AG09319 (cell line): ENCODE measurements around the gene CFB.

Experiments used
- DNase-seq: peaks from one replicate; pipeline ENCODE4 v3.0.0-alpha.2; 2010; ENCODE audit warnings: low read depth; ENCODE audit errors: extremely low read depth
- TF ChIP-seq, protein P1 (sequence below): IDR thresholded peaks from 2 replicates; pipeline ENCODE4 v1.5.1; 2011; ENCODE audit warnings: low read depth, mild to moderate bottlenecking, inconsistent platforms, low read length, moderate library complexity

CFB gene

DNA sequence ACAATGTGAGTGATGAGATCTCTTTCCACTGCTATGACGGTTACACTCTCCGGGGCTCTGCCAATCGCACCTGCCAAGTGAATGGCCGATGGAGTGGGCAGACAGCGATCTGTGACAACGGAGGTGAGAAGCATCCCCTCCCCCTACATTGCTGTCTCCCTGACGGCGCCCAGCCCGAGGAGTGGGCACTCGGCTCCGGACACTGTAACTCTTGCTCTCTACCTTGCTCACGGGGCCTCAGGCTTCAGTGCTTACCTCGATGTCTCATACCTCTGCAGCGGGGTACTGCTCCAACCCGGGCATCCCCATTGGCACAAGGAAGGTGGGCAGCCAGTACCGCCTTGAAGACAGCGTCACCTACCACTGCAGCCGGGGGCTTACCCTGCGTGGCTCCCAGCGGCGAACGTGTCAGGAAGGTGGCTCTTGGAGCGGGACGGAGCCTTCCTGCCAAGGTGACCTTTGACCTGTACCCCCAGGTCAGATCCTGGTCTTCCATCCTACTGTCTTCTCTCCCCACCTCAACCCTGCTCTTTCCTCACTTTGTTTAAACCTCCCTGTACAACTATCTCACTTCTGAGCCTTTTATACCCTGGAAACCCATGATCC lies 1.3 kb downstream of the CFB start:
- no peak for DNase-seq
- TF ChIP-seq, protein P1, sequence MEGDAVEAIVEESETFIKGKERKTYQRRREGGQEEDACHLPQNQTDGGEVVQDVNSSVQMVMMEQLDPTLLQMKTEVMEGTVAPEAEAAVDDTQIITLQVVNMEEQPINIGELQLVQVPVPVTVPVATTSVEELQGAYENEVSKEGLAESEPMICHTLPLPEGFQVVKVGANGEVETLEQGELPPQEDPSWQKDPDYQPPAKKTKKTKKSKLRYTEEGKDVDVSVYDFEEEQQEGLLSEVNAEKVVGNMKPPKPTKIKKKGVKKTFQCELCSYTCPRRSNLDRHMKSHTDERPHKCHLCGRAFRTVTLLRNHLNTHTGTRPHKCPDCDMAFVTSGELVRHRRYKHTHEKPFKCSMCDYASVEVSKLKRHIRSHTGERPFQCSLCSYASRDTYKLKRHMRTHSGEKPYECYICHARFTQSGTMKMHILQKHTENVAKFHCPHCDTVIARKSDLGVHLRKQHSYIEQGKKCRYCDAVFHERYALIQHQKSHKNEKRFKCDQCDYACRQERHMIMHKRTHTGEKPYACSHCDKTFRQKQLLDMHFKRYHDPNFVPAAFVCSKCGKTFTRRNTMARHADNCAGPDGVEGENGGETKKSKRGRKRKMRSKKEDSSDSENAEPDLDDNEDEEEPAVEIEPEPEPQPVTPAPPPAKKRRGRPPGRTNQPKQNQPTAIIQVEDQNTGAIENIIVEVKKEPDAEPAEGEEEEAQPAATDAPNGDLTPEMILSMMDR = no peak

DNA sequence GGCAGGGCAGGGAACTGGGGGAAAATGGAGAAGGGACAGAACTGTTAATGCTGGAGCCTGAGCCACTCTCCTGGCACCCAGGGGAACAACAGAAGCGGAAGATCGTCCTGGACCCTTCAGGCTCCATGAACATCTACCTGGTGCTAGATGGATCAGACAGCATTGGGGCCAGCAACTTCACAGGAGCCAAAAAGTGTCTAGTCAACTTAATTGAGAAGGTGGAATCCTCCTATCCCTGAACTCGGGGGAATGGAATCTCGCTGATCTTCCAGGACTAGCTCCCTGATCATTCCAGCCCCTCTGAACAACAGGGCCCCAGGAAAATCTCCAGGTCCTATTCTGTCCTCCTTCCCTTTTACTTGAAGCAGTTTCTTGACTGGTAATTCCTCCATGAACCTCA lies 2.0 kb downstream of the CFB start:
- no peak for DNase-seq
- TF ChIP-seq, protein P1 = no peak

DNA sequence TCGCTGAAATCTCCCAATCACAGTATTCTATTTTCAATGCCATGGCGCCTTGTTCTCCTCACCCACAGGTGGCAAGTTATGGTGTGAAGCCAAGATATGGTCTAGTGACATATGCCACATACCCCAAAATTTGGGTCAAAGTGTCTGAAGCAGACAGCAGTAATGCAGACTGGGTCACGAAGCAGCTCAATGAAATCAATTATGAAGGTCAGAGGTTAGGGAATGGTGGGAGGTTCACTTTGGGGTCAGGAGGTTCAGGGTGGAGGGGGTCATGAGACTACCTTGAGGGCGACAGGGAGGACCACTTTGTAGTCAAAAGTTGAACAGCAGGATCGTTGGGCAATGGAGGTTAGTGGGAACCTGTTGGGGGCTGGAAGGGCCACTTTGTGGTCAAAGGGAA lies 2.4 kb downstream of the CFB start:
- DNase-seq = no peak
- TF ChIP-seq, protein P1 = no peak

DNA sequence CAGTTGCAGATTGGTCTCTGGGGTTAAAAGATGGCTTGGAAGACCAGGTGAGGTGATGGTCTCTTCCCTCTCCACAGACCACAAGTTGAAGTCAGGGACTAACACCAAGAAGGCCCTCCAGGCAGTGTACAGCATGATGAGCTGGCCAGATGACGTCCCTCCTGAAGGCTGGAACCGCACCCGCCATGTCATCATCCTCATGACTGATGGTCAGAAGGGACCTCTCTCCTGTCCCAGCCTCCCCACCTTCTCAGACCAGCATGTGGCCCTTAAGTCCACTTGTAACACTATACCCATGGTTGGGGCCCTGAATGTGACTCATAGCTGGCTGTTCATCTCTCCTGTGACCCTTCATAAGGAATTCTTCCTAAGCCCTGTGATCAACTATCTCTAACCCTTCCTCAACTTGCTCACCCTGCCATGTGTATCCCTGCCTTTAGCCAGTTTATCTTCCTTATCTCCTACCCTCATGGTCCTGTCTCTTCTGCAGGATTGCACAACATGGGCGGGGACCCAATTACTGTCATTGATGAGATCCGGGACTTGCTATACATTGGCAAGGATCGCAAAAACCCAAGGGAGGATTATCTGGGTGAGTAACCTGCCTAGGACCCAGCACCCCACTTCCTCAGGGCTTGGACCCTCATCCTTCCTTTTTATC lies 3.0 kb downstream of the CFB start:
- TF ChIP-seq, protein P1 = no peak
- DNase-seq = no peak

DNA sequence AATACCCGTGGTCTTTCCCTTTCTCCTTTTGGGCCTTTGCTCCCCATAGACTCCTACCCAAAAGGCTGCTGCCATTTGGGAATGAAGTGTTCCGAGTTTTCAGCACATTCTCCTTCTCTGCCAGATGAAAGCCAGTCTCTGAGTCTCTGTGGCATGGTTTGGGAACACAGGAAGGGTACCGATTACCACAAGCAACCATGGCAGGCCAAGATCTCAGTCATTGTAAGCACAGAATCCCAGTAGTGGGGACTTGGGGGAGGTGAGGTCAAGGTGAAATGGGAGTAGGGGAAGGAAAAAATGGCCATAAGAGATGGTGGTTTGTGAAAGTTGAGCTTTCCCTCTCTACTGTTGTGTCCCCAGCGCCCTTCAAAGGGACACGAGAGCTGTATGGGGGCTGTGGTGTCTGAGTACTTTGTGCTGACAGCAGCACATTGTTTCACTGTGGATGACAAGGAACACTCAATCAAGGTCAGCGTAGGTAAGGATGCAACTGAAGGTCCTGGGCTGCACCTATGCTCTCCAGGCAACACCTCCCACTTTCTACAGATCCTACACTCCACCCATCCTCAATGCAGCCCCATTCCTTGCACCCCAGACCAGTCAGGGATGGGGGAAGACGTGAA lies 4.1 kb downstream of the CFB start:
- TF ChIP-seq, protein P1 = no peak
- DNase-seq = no peak

DNA sequence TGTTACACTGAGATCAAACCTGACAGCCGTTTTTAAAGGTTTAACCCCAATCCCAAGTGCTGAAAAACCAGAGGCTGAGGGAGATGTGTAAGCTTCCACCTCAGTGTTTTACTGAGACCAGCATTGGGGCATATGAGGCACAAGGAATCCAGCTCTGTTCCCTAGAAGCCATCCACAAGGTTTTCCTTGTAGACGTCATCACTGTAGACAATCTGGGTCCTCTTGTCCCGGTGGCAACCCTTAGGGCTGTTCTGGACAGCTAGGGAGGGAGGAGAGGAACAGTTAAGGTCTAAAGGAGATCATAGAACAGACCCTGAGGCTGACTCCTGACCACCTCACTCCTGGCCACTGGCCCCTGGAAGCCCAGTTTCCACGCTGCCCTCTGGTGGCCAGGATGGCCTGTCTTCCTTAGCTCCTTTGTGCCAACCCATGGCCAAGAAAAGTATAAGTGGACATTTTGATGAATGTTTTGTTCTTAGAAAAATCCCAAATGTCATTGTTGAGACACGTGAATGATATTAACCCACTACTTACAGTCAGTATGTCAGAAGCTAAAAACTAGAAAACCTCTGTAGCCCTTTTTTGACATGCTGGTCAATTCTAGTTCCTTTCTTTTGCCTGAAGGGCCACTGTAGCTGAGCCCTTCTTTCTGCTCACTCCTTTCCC lies 6.4 kb downstream of the CFB start:
- TF ChIP-seq, protein P1 = peak; percentile 93
- DNase-seq = peak; percentile 49

DNA sequence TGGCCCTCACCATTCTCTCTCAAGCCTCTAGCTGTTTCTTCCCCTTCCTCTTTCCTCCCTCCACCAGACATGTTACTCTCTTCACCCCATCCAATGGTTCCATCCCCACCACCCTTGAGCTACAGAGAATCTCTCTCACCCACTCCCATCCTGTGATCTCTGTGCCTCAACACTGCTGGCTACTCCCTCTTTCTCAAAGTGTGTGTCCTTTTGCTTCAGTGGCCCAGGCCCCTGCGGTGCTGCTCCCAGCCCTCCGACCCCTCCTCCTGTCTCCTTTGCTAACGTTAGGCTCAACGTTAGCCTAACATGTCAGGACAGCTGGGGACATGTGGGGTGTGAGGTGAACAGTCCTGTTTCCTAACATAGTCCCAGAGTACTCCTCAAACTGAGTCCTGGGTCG lies 7.0 kb downstream of the CFB start:
- TF ChIP-seq, protein P1 = no peak

More for the DNA sequence above, 7.0 kb downstream of the CFB start:
- DNase-seq = no peak
